Adrenal gland (tissue), 5 donors: ENCODE measurements around the gene BTNL8.

ENCODE experiments used
- CTCF ChIP-seq, 6 experiments: fragments of 450-650 bp in 4 of 6; fragments of 200-600 bp in 2 of 6; sonication (generic) in 1 of 6; IDR thresholded peaks; 1 replicate in 5 of 6; 2 replicates in 1 of 6; pipeline versions ENCODE4 v1.5.1 to v1.8.0; 2016 to 2021; ENCODE audit warnings: antibody characterized with exemption in 6 of 6, mild to moderate bottlenecking in 2 of 6, moderate library complexity in 1 of 6
- POLR2A ChIP-seq, 2 donors: fragments of 450-650 bp; IDR thresholded peaks; one replicate each; pipeline ENCODE4 v1.6.1; 2017; ENCODE audit warnings: antibody characterized with exemption in 2 of 2, mild to moderate bottlenecking in 2 of 2, moderate library complexity in 1 of 2
- donor health status: DM: no; HTN: no; CAD: no.

GRCh38 chr5:180932660-180933059, 33.7 kb downstream of the BTNL8 start:
- no peak for TF ChIP-seq CTCF (IDR thresholded peaks at IDR 0.05)
- TF ChIP-seq POLR2A (IDR thresholded peaks at IDR 0.05): no peak
